ENCODE results near the gene AKR1C2.
"Not testable (repeated sequence)": the region's sequence is repeated elsewhere in the genome, so short reads cannot be mapped to it uniquely, and the experiment has no call there.

AKR1C2 gene

GRCh38 chr10:4984971-4985594 lies 18.6 kb downstream of the AKR1C2 start:
- FAIRE-seq, result no peak

DNA sequence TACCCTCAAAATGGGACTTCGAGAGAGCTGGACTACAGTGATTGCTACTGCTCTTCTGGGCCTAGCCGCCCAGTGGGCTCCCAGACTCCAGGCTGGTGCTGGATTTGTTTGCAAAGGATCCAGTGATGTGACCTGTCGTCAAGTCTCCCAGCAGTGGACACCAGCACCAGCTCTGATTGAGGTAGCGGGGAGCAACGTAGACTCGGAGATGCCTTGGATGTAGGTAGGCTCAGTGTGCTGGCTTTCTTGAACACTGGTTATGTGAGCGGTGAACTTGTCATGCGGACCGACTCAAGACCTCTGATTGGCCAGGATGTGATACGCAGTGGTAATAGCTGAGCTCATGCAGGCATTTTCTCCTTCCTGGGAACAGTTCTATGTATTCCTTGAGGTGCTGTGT lies 19.4 kb downstream of the AKR1C2 start:
- FAIRE-seq, result no peak

DNA sequence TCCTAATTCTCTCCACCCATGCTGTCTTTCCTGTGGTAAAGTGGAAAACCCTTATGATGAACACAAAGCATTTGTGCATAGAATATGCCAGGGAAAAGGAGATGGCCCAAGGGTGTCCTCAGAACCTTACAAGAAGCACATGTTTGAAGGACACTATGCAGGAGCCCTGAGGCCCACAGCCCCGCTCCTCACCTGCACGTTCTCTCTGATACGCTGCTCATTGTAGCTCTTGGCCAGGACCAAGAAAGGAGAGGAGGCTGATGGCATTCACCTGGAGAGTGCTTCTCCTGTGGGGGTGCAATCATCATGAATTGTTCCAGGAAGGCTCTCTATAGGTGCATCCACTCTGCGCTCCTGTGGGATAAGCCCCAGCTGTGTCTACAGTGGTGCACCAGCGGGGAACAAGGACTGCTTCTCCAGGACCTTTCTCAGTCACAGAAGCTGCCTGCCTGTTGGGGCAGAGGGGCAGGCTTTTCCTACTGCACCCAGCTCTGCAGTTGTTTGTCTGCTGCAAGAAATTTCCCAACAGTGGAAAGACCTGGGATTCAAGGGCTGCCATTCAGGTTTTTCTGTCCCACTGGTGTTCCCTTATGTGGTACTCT lies 19.9 kb downstream of the AKR1C2 start:
- no peak for FAIRE-seq

DNA sequence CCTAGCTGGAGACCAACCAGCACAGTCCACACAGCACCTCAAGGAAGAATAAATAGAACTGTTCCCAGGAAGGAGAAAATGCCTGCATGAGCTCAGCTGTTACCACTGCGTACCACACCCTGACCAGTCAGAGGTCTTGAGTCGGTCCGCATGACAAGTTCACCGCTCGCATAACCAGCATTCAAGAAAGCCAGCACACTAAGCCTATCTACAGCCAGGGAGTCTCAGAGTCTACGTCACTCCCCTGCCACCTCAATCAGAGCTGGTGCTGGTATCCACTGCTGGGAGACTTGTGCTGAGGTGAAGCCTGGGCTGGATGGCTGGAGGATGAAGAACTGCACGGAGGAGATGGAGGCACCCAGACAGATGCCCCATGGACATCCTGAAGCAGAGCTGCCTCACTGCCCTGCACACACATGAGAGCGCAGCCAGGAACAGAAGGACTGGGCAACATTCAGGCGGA lies 20.9 kb downstream of the AKR1C2 start:
- FAIRE-seq, result no peak

DNA sequence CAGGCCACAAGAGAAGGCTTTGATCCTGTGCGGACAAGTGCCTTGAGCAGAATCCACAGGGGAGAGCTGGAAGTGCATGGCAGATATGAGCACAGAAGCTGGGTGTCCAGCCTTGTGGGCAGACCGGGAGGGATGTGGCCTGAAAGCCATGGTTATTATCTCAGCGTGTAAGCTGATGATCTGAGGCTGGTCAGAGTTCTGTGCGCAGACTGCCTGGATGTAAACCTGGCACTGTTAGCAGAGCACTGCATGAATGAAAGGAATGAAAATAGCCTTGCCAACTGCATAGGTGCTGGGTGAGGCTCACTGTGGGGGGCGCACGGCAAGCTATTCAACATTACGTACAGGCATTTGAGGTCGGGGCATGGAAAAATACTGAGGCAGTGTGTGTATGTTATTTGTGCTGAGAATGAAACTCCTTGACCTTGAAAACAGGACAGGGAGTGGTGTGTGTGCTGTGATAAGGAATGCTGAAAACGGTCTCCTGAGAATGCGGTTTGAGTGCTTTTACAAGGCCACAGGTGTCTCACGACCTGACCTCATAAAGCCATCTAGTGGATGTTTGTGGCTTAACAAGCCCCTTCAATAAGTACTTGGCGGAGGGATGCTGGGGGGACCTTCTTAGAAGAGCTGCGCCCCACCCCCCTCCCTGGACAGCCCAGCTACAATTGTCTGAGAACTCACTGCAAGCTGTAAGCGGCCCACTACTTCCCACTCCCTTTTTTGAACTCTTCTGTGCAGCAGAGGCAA lies 21.8 kb downstream of the AKR1C2 start:
- FAIRE-seq, result no peak

GRCh38 chr10:4980793-4981192 lies 22.9 kb downstream of the AKR1C2 start:
- no peak for FAIRE-seq

DNA sequence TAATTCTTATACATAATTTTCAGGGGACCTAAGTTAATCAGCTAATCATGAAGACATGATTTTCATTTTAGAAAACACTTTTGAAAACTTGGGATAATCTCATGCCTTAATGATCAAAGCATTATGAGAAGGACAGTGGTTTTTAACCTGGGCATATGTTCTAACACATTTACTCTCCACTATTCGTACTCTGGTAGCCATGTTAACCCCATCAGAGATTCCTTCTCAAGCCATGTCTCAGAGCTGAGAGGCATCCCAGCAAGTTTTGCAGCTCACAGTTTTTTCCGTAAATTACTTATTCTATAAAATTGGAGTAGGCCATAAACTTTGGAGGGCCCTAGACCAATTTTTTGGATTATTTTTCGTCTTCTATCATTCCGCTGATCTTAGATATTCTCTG lies 24.8 kb downstream of the AKR1C2 start:
- no peak for FAIRE-seq

DNA sequence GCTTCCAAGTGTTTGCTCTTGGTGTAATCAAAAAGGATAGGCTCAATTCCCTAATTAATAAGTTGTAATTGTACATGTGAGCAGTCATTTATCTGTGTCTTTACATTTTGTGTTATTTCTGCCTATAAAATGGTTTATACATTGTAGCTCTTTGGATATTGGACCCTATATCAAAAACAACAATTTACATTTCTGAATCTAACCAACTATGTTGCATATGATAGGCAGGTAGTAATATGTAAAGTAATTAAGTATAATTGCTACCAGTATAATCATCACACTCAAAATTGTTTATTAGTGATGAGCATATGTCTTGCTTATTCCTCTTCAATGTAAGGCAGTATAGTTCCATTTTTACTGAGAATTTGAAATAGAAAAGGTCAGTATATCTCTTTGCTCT lies 26.6 kb downstream of the AKR1C2 start:
- FAIRE-seq, result no peak

DNA sequence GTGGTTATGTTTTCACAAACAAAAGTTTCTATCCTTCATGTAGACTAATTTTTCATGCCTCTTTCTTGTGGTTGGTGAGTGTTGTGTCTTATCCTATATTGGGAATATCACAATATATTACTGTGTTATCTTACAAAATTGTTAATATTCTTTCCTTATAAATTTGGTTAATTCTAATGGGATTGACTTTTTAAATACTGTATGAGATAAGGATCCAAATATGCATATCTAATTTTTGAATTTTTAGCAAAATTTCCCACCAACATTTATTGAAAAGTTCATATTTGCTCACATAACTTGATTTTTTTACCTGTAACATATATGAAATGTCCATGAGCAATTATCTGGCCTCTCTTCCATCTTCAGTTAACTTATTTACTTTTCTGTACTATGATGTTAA lies 29.3 kb downstream of the AKR1C2 start:
- FAIRE-seq, result not testable (repeated sequence)

- not testable (repeated sequence) for FAIRE-seq
Observed at GRCh38 chr10:4973294-4973693, 30.4 kb downstream of the AKR1C2 start.

GRCh38 chr10:4972369-4973142 lies 31.1 kb downstream of the AKR1C2 start:
- FAIRE-seq, result not testable (repeated sequence)

DNA sequence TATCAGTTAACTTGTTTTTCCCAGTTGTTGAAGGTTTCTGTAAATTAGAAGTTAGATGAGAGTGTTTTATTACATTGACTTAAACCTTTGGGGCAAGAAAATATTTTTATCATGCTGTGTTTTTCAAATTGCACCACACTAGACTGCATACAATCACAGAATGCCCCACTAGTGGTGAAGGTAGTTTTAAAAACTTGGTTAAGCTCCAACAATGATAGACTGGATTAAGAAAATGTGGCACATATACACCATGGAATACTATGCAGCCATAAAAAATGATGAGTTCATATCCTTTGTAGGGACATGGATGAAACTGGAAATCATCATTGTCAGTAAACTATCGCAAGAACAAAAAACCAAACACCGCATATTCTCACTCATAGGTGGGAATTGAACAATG lies 33.3 kb downstream of the AKR1C2 start:
- FAIRE-seq, result not testable (repeated sequence)

- not testable (repeated sequence) for FAIRE-seq
Observed at GRCh38 chr10:4969289-4969688, 34.4 kb downstream of the AKR1C2 start.

DNA sequence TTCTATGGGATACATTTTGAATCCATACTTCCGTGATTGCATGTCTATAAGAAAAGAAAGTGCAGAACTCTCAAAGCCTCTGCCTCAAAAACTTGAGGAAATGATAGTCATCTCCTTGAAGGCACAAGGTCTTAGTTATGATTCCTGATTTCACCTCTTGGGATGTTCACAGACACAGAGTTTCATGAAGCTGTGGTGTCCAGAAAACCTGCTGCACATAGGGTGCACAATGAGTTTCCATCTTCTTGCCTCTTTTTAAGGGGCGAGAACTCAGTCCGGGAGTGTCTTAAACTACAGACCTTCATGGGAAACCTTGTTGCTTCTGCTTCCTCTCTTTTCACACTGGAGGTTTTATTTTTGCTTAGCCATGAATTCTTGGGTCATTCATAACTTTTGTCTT lies 36.5 kb downstream of the AKR1C2 start:
- not testable (repeated sequence) for FAIRE-seq

- FAIRE-seq, result not testable (repeated sequence)
Observed at GRCh38 chr10:4965763-4966162, 37.9 kb downstream of the AKR1C2 start.

DNA sequence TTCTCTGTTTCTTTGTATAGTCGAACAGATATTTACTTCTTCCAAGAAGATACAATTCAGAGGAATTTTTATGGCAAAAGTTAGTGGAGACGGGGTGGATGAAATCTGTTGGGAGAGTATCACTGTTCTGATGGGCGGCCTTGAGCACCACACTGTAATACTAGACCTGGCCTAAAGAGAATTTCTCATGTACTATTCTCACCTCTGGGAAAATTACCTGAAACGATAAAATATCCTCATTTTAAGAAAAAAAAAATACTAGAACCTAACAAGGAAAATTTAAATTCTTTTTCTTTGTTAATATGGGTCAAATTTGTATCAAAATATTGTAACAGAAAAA lies 39.9 kb downstream of the AKR1C2 start:
- not testable (repeated sequence) for FAIRE-seq

DNA sequence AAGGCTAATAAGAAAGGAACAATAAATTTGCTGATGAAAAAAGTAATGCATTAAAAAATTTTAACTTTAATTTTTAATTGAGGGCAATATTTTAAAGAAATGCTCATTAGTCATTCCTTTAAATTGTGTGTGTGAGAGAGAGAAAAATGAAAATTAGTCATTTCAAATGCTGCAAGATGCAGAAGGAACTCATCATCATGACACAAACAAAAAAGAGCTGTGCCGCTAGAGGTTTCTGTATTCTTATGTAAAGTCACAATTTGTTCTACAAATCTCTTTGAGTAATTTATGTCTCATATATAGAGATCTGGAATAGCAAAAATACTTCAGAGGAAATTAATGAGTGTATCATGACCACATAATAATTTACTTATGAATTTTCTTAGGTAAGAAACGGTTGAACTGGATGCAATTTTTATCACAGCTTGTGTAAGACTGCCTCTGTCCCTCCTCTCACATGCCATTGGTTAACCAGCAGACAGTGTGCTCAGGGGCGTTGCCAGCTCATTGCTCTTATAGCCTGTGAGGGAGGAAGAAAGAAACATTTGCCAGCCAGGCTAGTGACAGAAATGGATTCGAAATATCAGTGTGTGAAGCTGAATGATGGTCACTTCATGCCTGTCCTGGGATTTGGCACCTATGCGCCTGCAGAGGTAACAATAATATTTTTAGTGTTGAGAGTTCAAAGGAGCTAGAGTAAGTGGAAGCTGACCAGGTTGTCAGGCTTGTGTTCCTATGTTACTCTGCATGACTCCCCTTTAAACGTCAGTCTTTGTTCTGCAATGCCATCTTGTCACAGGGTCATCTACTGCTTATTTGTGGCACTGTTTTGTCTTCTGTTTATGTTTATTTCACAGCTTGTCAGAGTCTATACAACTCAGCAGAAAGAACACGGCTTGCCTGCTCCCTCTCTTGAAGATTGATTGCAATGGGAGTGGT lies 40.5 kb downstream of the AKR1C2 start, which contains the start of gene AKR1C1:
TSS of gene AKR1C1 (plus strand) at position 540 of the 939 bp plus-strand sequence. CDS start at position 570, 30 bp downstream.
- peak; percentile 88 for FAIRE-seq

GRCh38 chr10:4962308-4962707 lies 41.3 kb downstream of the AKR1C2 start:
- FAIRE-seq, result peak; percentile 88

DNA sequence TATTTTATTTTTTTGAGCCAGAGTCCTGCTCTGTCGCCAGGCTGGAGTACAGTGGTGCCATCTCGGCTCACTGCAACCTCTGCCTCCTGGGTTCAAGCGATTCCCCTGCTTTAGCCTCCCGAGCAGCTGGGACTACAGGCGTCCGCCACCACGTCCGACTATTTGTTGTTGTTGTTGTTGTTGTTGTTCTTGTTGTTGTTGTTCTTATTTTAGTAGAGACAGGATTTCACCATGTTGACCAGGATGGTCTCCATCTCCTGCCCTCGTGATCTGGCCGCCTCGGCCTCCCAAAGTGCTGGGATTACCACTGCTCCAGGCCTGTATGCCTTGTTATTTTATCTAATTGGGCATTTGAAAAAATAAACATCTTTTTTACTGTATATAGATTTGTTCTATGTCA lies 42.1 kb downstream of the AKR1C2 start:
- not testable (repeated sequence) for FAIRE-seq

DNA sequence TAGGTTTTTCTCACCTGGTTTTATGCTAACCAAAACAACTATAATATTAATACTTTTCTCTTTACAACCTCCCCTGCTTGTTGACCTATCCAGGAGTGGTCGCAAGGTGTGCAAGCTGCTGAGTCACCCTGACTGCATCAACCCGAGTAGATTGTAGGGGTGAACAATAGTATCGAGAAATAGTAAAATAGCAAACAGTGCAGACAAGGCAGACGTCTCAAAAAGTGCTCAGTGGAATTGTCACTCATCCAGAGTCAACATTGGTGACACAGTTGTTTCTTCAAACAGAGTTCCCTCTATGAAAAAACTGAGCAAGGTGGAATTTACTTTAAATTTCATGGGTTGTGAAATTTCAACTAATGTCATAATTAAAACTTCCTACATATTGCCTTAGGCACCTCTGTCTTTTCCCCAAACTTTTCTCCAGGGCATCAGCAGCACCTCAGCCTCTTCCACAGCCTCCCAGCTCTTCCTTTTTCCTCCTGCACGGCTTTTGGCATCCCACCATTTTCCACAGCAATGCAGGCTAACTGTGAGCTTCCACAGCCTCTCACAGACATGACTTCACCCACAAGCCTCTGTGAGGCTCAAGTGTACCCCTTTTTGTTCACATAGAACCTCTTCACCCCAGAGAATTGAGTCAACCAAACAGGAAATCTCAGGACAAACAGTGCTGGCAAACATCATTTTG lies 46.6 kb downstream of the AKR1C2 start:
- FAIRE-seq, result not testable (repeated sequence)

DNA sequence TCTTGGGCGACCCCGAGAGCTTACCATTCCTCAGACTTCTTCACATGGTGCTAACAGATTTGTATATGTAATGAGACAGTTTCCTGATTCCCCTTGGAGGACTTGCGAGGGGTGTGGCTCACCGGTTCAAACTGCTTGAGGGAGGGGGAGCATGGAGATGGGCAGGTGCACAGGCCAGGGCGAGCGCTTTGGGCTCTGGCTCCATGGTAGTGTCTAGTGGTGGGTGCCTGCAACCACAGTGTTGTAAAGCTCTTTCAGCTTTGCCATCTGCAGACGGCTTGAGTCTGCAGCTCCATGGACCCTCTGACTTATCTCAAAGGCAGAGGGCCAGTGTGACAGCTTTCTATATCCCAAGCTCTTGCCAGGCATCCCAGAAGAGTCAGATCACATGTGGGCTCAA lies 47.6 kb downstream of the AKR1C2 start:
- not testable (repeated sequence) for FAIRE-seq
